HepG2 (cell line): ENCODE results near the gene TIMM23. TPM values are rescaled to one million over a fixed set of nuclear protein-coding genes. Genes with fewer than 3 reads are reported as not detected.

Experiments
- BORCS8-MEF2B ChIP-seq: sonication (generic); formaldehyde crosslinking; IDR thresholded peaks from 2 replicates; pipeline ENCODE4 v1.8.0; 2022; ENCODE audit warnings: mild to moderate bottlenecking, missing genetic modification reagents
- CEBPG ChIP-seq: IDR thresholded peaks from 2 replicates; pipeline ENCODE4 v1.6.1; 2016
- HNF4G ChIP-seq, 2 experiments: sonication (generic) in 1 of 2; formaldehyde crosslinking in 1 of 2; IDR thresholded peaks; 2 replicates each; pipeline versions ENCODE4 v1.4.0 to v1.6.1; 2011 to 2020; ENCODE audit warnings: borderline replicate concordance in 2 of 2, low read depth in 2 of 2, mild to moderate bottlenecking in 2 of 2, low read length in 1 of 2, missing genetic modification reagents in 1 of 2, moderate library complexity in 1 of 2
- IRF2 ChIP-seq: IDR thresholded peaks from 2 replicates; pipeline ENCODE4 v1.6.1; 2018; ENCODE audit warnings: missing genetic modification reagents, missing compliant biosample characterization
- POLR2A ChIP-seq, 2 experiments: IDR thresholded peaks; 2 replicates each; pipeline ENCODE4 v1.6.1; 2011; ENCODE audit warnings: low read depth in 2 of 2, low read length in 2 of 2, mild to moderate bottlenecking in 1 of 2, moderate library complexity in 1 of 2; ENCODE audit not compliant: insufficient read depth in 1 of 2
- SIX1 ChIP-seq: sonication (generic); formaldehyde crosslinking; IDR thresholded peaks from 2 replicates; pipeline ENCODE4 v1.4.0; 2020; ENCODE audit warnings: missing genetic modification reagents, borderline replicate concordance
- SMAD3 ChIP-seq: sonication (generic); formaldehyde crosslinking; IDR thresholded peaks from 2 replicates; pipeline ENCODE4 v1.4.0; 2020; ENCODE audit warnings: missing genetic modification reagents
- SMC3 ChIP-seq: IDR thresholded peaks from 2 replicates; pipeline ENCODE4 v1.6.1; 2011; ENCODE audit warnings: low read length, improper control_type of control experiment
- STAG1 ChIP-seq: sonication (generic); formaldehyde crosslinking; IDR thresholded peaks from 2 replicates; pipeline ENCODE4 v1.4.0; 2020; ENCODE audit warnings: missing genetic modification reagents
- TCF12 ChIP-seq, 2 experiments: fragments of 450-650 bp in 1 of 2; sonication (generic) in 1 of 2; formaldehyde crosslinking in 1 of 2; IDR thresholded peaks; 2 replicates each; pipeline versions ENCODE4 v1.6.1 to v1.8.0; 2017 to 2022; ENCODE audit warnings: antibody characterized with exemption in 1 of 2, mild to moderate bottlenecking in 1 of 2, missing genetic modification reagents in 1 of 2, moderate library complexity in 1 of 2
- TCF7 ChIP-seq: sonication (generic); IDR thresholded peaks from 2 replicates; pipeline ENCODE4 v1.6.1; 2016; ENCODE audit warnings: antibody characterized with exemption, low read depth
- ZFP41 ChIP-seq: sonication (generic); formaldehyde crosslinking; IDR thresholded peaks from 2 replicates; pipeline ENCODE4 v1.4.0; 2020; ENCODE audit warnings: mild to moderate bottlenecking, missing genetic modification reagents, borderline replicate concordance
- ZFP82 ChIP-seq: sonication (generic); formaldehyde crosslinking; IDR thresholded peaks from 2 replicates; pipeline ENCODE4 v1.5.1; 2020; ENCODE audit warnings: mild to moderate bottlenecking, missing genetic modification reagents, borderline replicate concordance
- ZFY ChIP-seq: sonication (generic); formaldehyde crosslinking; IDR thresholded peaks from 2 replicates; pipeline ENCODE4 v1.4.0; 2020; ENCODE audit warnings: missing genetic modification reagents
- ZNF263 ChIP-seq: sonication (generic); formaldehyde crosslinking; IDR thresholded peaks from 2 replicates; pipeline ENCODE4 v1.4.0; 2020; ENCODE audit warnings: missing genetic modification reagents
- ZNF430 ChIP-seq: sonication (generic); formaldehyde crosslinking; IDR thresholded peaks from 2 replicates; pipeline ENCODE4 v1.9.0; 2021; ENCODE audit warnings: mild to moderate bottlenecking, missing genetic modification reagents
- ZNF629 ChIP-seq: sonication (generic); formaldehyde crosslinking; conservative IDR thresholded peaks from 2 replicates; pipeline ENCODE4 v1.5.0; 2020; ENCODE audit warnings: missing genetic modification reagents
- ZNF768 ChIP-seq: sonication (generic); formaldehyde crosslinking; IDR thresholded peaks from 2 replicates; pipeline ENCODE4 v1.4.0; 2020; ENCODE audit warnings: missing genetic modification reagents
- ZNF781 ChIP-seq: sonication (generic); formaldehyde crosslinking; IDR thresholded peaks from 2 replicates; pipeline ENCODE4 v1.5.1; 2020; ENCODE audit warnings: borderline replicate concordance, mild to moderate bottlenecking, missing genetic modification reagents; ENCODE audit errors: not compliant biosample characterization
- polyA plus RNA-seq, 8 experiments: library from polyadenylated mRNA; depleted of rRNA in 3 of 8; stranded (reverse) in 7 of 8; unstranded in 1 of 8; fragments of >200 nt; fragmentation: Illumina TruSeq in 4 of 8; extraction: Trizol in 4 of 8; gene quantifications; 2 replicates each; pipeline versions ENCODE4 v1.2.1 to v1.2.3, GENCODE V29; 2011 to 2016; ENCODE audit warnings: low read depth in 4 of 8, missing spikeins in 1 of 8, mixed read lengths in 1 of 8; ENCODE audit not compliant: insufficient read depth in 1 of 8
- total RNA-seq, 5 experiments: library from RNA; depleted of rRNA; stranded (reverse); fragments of >200 nt; fragmentation: Illumina TruSeq; extraction: Trizol; gene quantifications; 2 replicates each; pipeline ENCODE4 v1.2.3, GENCODE V29; 2016; ENCODE audit warnings: low read depth in 1 of 5
- TF ChIP-seq, protein P1 (sequence below): IDR thresholded peaks from 2 replicates; pipeline ENCODE4 v1.6.1; 2016; ENCODE audit warnings: missing biosample characterization, missing genetic modification reagents, low read depth
- TF ChIP-seq, protein P2 (sequence below): IDR thresholded peaks from 2 replicates; pipeline ENCODE4 v1.6.1; 2016
- TF ChIP-seq, protein P3 (sequence below): sonication (generic); formaldehyde crosslinking; IDR thresholded peaks from 2 replicates; pipeline ENCODE4 v1.4.0; 2020; ENCODE audit warnings: missing genetic modification reagents, low read depth, mild to moderate bottlenecking, borderline replicate concordance
- TF ChIP-seq, protein P4 (sequence below), 2 experiments: sonication (generic) in 1 of 2; formaldehyde crosslinking in 1 of 2; IDR thresholded peaks; 2 replicates each; pipeline versions ENCODE4 v1.4.0 to v1.6.1; 2018 to 2020; ENCODE audit warnings: missing genetic modification reagents in 2 of 2, borderline replicate concordance in 1 of 2, low read depth in 1 of 2, mild to moderate bottlenecking in 1 of 2, missing biosample characterization in 1 of 2

Gene TIMM23
- total and polyA plus RNA-seq, 2 of the 13 experiments (the other 11 are each of a cell fraction or from before 2014, with no cell fraction given), result 80.2 to 98.6 TPM

DNA sequence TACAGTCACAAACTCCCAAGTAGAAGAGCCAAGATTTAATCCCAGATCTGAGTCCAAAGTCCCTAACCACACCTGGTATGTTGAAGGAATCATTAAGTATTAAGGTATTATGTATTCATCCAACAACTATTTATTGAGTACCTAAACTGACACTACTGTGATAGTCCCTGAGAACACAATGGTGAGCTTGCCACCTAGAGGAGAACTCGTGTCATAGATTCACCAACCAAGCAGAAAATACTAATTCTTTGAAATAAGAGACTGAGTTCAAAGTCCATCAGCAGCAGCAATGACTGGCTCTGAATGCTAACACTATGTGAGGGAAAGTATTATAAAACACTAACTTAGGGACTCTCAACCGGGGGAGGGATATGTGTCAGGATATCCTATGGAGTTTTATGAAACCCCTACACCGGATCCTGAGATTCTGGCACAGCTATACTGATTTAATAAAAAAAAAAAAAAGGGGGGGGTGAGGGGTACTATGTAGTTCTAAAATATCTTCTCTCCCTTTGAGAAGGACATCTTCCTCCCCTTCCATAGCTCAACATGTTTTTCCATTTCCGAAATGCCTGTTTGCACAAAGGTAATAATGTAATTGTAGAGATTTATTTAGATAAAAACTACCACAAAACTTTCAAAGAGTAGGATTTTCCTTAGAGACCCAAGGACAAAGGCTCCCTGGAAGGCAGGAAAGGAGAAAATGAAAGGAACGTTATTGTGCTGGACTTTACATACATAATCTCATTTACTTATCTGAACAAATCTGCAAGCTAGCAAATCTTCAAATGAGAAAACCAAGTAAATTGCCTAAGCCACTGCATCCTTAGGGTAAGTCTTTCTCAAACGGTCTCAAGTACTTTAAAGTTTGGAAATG is 56.5 kb downstream of the TIMM23 start (continued):
- TF ChIP-seq, protein P1, sequence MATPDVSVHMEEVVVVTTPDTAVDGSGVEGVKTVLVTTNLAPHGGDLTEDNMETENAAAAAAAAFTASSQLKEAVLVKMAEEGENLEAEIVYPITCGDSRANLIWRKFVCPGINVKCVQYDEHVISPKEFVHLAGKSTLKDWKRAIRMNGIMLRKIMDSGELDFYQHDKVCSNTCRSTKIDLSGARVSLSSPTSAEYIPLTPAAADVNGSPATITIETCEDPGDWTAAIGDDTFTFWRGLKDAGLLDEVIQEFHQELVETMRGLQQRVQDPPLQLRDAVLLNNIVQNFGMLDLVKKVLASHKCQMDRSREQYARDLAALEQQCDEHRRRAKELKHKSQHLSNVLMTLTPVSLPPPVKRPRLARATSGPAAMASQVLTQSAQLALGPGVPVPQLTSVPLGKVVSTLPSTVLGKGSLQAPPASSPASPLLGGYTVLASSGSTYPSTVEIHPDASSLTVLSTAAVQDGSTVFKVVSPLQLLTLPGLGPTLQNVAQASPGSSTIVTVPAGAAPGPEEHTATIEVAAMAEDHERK (CRISPR knock-in tag), result no peak
- no peak for TF ChIP-seq ZFP82 (CRISPR knock-in tag)
- TF ChIP-seq SMC3, result peak; percentile 85
- TF ChIP-seq TCF7, result peak; percentile 37; the same call in 1 of the 2 replicates
- peak; percentile 52; the same call in 1 of the 2 replicates for TF ChIP-seq IRF2 (CRISPR knock-in tag)
- TF ChIP-seq CEBPG (CRISPR knock-in tag), result 0 out of 2 replicates have a peak, but pooled peaks have one; percentile 10
- TF ChIP-seq ZNF629 (CRISPR knock-in tag), result no peak
- 0 out of 2 replicates have a peak, but pooled peaks have one; percentile 37 for TF ChIP-seq ZNF430 (CRISPR knock-in tag)
- TF ChIP-seq, protein P2, sequence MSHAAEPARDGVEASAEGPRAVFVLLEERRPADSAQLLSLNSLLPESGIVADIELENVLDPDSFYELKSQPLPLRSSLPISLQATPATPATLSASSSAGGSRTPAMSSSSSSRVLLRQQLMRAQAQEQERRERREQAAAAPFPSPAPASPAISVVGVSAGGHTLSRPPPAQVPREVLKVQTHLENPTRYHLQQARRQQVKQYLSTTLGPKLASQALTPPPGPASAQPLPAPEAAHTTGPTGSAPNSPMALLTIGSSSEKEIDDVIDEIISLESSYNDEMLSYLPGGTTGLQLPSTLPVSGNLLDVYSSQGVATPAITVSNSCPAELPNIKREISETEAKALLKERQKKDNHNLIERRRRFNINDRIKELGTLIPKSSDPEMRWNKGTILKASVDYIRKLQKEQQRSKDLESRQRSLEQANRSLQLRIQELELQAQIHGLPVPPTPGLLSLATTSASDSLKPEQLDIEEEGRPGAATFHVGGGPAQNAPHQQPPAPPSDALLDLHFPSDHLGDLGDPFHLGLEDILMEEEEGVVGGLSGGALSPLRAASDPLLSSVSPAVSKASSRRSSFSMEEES (CRISPR knock-in tag), result 0 out of 2 replicates have a peak, but pooled peaks have one; percentile 30
- no peak for TF ChIP-seq ZNF768 (CRISPR knock-in tag)
- no peak for TF ChIP-seq ZFP41 (CRISPR knock-in tag)
- no peak for TF ChIP-seq ZFY (CRISPR knock-in tag)
- TF ChIP-seq BORCS8-MEF2B, result no peak
- peak; percentile 52 to 67; a peak in 3 of 4 replicates for TF ChIP-seq POLR2A (IDR thresholded peaks at IDR 0.05; ENCODE audit: insufficient read depth in 1 of 2, low read depth in 2 of 2, low read length in 2 of 2)
- peak; percentile 86 for TF ChIP-seq SIX1 (CRISPR knock-in tag)
- no peak for TF ChIP-seq ZNF781 (CRISPR knock-in tag)
- no peak for TF ChIP-seq ZNF263 (CRISPR knock-in tag)
- TF ChIP-seq SMAD3 (CRISPR knock-in tag), result peak; percentile 59; the same call in 1 of the 2 replicates
- TF ChIP-seq, protein P3, sequence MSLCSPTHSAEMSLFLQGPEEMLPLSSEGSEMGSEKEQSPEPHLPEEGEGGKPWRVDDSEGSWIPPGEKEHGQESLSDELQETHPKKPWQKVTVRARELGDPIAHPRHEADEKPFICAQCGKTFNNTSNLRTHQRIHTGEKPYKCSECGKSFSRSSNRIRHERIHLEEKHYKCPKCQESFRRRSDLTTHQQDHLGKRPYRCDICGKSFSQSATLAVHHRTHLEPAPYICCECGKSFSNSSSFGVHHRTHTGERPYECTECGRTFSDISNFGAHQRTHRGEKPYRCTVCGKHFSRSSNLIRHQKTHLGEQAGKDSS, result no peak
- TF ChIP-seq HNF4G (IDR thresholded peaks at IDR 0.05; ENCODE audit: borderline replicate concordance, low read depth, low read length), result peak; percentile 97
- TF ChIP-seq HNF4G (CRISPR knock-in tag; IDR thresholded peaks at IDR 0.05; ENCODE audit: borderline replicate concordance, low read depth), result peak; percentile 62; the same call in 1 of the 2 replicates
- TF ChIP-seq STAG1, result peak; percentile 74
- TF ChIP-seq, protein P4, sequence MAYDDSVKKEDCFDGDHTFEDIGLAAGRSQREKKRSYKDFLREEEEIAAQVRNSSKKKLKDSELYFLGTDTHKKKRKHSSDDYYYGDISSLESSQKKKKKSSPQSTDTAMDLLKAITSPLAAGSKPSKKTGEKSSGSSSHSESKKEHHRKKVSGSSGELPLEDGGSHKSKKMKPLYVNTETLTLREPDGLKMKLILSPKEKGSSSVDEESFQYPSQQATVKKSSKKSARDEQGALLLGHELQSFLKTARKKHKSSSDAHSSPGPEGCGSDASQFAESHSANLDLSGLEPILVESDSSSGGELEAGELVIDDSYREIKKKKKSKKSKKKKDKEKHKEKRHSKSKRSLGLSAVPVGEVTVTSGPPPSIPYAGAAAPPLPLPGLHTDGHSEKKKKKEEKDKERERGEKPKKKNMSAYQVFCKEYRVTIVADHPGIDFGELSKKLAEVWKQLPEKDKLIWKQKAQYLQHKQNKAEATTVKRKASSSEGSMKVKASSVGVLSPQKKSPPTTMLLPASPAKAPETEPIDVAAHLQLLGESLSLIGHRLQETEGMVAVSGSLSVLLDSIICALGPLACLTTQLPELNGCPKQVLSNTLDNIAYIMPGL (CRISPR knock-in tag; IDR thresholded peaks at IDR 0.05; ENCODE audit: borderline replicate concordance in 1 of 2, low read depth in 1 of 2), result peak; percentile 29 to 75; a peak in 2 of 4 replicates
- no peak for TF ChIP-seq TCF12 (IDR thresholded peaks at IDR 0.05)
- TF ChIP-seq TCF12 (CRISPR knock-in tag; IDR thresholded peaks at IDR 0.05), result no peak
